Fibroblast of pulmonary artery (primary cell): ENCODE measurements around the gene FOXO6.

Source experiments
- DNase-seq: peaks from one replicate; pipeline ENCODE4 v3.0.0-alpha.2; 2010; ENCODE audit warnings: low read depth
- H3K4me3 ChIP-seq: replicated peaks from 2 replicates; pipeline ENCODE4 v1.5.1; 2011; ENCODE audit warnings: low read depth, mild to moderate bottlenecking, control low read depth, low read length, moderate library complexity
- CTCF ChIP-seq: IDR thresholded peaks from 2 replicates; pipeline ENCODE4 v1.5.1; 2011; ENCODE audit warnings: mild to moderate bottlenecking, control low read depth, low read length, inconsistent platforms; ENCODE audit errors: missing control alignments

The FOXO6 gene

GRCh38 chr1:41431490-41432350 lies 70.5 kb downstream of the FOXO6 start:
- no peak for TF ChIP-seq CTCF

More at GRCh38 chr1:41431490-41432350, 70.5 kb downstream of the FOXO6 start:
- no peak overlapping the region for H3K4me3 ChIP-seq
- DNase-seq: no peak
